Liver (tissue), 9 donors: ENCODE measurements around the gene PLA2G12A. TPM values are rescaled to one million over a fixed set of nuclear protein-coding genes. Genes with fewer than 3 reads are reported as not detected.

Experiments
- DNase-seq: peaks from one replicate; pipeline ENCODE4 v3.0.0-alpha.2; 2017; ENCODE audit warnings: low spot score
- H3K27ac ChIP-seq, 2 donors: one replicate each; pipeline ENCODE4 v1.7.0; 2013; ENCODE audit warnings: inconsistent platforms in 2 of 2, low read length in 2 of 2, control low read depth in 1 of 2, low read depth in 1 of 2, mild to moderate bottlenecking in 1 of 2
- H3K27me3 ChIP-seq, 4 donors: one replicate each; pipeline versions ENCODE4 v1.6.1 to v1.7.0; 2013; ENCODE audit warnings: low read length in 3 of 4, inconsistent platforms in 1 of 4, mild to moderate bottlenecking in 1 of 4, moderate library complexity in 1 of 4; ENCODE audit not compliant: control insufficient read depth in 4 of 4, insufficient read depth in 4 of 4
- H3K36me3 ChIP-seq, 4 donors: one replicate each; pipeline versions ENCODE4 v1.6.1 to v1.7.0; 2013; ENCODE audit warnings: low read length in 3 of 4, mild to moderate bottlenecking in 3 of 4, low read depth in 1 of 4, moderate library complexity in 1 of 4; ENCODE audit not compliant: control insufficient read depth in 4 of 4, insufficient read depth in 3 of 4
- H3K4me1 ChIP-seq, 4 donors: one replicate each; pipeline versions ENCODE4 v1.6.1 to v1.7.0; 2013; ENCODE audit warnings: low read length in 3 of 4, mild to moderate bottlenecking in 3 of 4, moderate library complexity in 1 of 4; ENCODE audit not compliant: control insufficient read depth in 4 of 4, insufficient read depth in 4 of 4
- H3K4me3 ChIP-seq, 3 donors: one replicate each; pipeline versions ENCODE4 v1.6.1 to v1.7.0; 2013; ENCODE audit warnings: low read length in 3 of 3, control low read depth in 1 of 3, low read depth in 1 of 3, mild to moderate bottlenecking in 1 of 3
- H3K9ac ChIP-seq, 2 donors: one replicate each; pipeline ENCODE4 v1.7.0; 2013; ENCODE audit warnings: low read length in 2 of 2, mild to moderate bottlenecking in 2 of 2, moderate library complexity in 2 of 2, control low read depth in 1 of 2, low read depth in 1 of 2
- H3K9me3 ChIP-seq, 4 donors: one replicate each; pipeline versions ENCODE4 v1.6.1 to v1.7.0; 2013; ENCODE audit warnings: low read length in 3 of 4; ENCODE audit not compliant: control insufficient read depth in 4 of 4
- ATF3 ChIP-seq: IDR thresholded peaks from 2 replicates; pipeline ENCODE4 v1.6.1; 2016; ENCODE audit warnings: antibody characterized with exemption
- CTCF ChIP-seq: fragments of 150-350 bp; IDR thresholded peaks from 2 replicates; pipeline ENCODE4 v1.5.1; 2017; ENCODE audit warnings: improper control_type of control experiment, low read depth, low read length; ENCODE audit not compliant: missing input control
- FOXA1 ChIP-seq: IDR thresholded peaks from 2 replicates; pipeline ENCODE4 v1.6.1; 2016; ENCODE audit warnings: antibody characterized with exemption
- GABPA ChIP-seq, 2 donors: IDR thresholded peaks in 1 of 2; conservative IDR thresholded peaks in 1 of 2; 2 replicates each; pipeline ENCODE4 v1.6.1; 2016; ENCODE audit warnings: antibody characterized with exemption in 2 of 2, mild to moderate bottlenecking in 1 of 2, moderate library complexity in 1 of 2
- HNF4G ChIP-seq: IDR thresholded peaks from 2 replicates; pipeline ENCODE4 v1.6.1; 2016; ENCODE audit warnings: antibody characterized with exemption
- JUND ChIP-seq, 2 donors: IDR thresholded peaks; 2 replicates each; pipeline ENCODE4 v1.6.1; 2016; ENCODE audit warnings: antibody characterized with exemption in 2 of 2
- MAX ChIP-seq: IDR thresholded peaks from 2 replicates; pipeline ENCODE4 v1.6.1; 2016; ENCODE audit warnings: antibody characterized with exemption
- NR2F2 ChIP-seq: IDR thresholded peaks from 2 replicates; pipeline ENCODE4 v1.6.1; 2016; ENCODE audit warnings: antibody characterized with exemption
- RAD21 ChIP-seq, 2 donors: IDR thresholded peaks; 2 replicates each; pipeline ENCODE4 v1.6.1; 2016; ENCODE audit warnings: antibody characterized with exemption in 2 of 2, mild to moderate bottlenecking in 2 of 2
- REST ChIP-seq: IDR thresholded peaks from 2 replicates; pipeline ENCODE4 v1.6.1; 2016; ENCODE audit warnings: antibody characterized with exemption, mild to moderate bottlenecking
- RXRA ChIP-seq, 2 donors: IDR thresholded peaks; 2 replicates each; pipeline ENCODE4 v1.6.1; 2017 to 2018; ENCODE audit warnings: antibody characterized with exemption in 2 of 2, mild to moderate bottlenecking in 1 of 2
- TAF1 ChIP-seq: conservative IDR thresholded peaks from 2 replicates; pipeline ENCODE4 v1.6.1; 2016; ENCODE audit warnings: antibody characterized with exemption, mild to moderate bottlenecking
- ZBTB33 ChIP-seq: IDR thresholded peaks from 2 replicates; pipeline ENCODE4 v1.6.1; 2016; ENCODE audit warnings: antibody characterized with exemption
- WGBS: extraction: QIAGEN DNeasy Blood & Tissue Kit; methylation state at CpG from one replicate; pipeline ENCODE4 v1.1.7; 2013; 5-methylcytosine and 5-hydroxymethylcytosine counted together
- polyA plus RNA-seq, 2 donors: library from polyadenylated mRNA; stranded (reverse) in 1 of 2; unstranded in 1 of 2; fragments of 200-250 nt in 1 of 2; fragments of >200 nt in 1 of 2; fragmentation: Nextera tagmentation in 1 of 2; extraction: Ambion mirVana in 1 of 2; gene quantifications; one replicate each; pipeline versions ENCODE4 v1.2.1 to v1.2.3, GENCODE V29; 2013 to 2015
- total RNA-seq, 2 donors: library from RNA; depleted of rRNA; stranded (reverse); fragments of >200 nt; gene quantifications; one replicate each; pipeline ENCODE4 v1.2.3, GENCODE V29; 2014
- donor health status: healthy.
- donor health status: healthy.
- donor health status: healthy.
- donor health status: healthy.
- donor health status: healthy.

The PLA2G12A gene
- total and polyA plus RNA-seq, 4 donors: 11.3 to 57.7 (median 29.4) TPM

- TF ChIP-seq HNF4G (no peak), NR2F2 (no peak)
Measured at GRCh38 chr4:109719604-109720003, 10.3 kb downstream of the PLA2G12A start (continued).

GRCh38 chr4:109718759-109719158, 11.1 kb downstream of the PLA2G12A start:
- no peak for TF ChIP-seq ATF3
- TF ChIP-seq ZBTB33: no peak
- TF ChIP-seq RAD21 (IDR thresholded peaks at IDR 0.05): no peak
- no peak for TF ChIP-seq GABPA (IDR thresholded peaks at IDR 0.05 in 1 of 2, conservative IDR thresholded peaks at IDR 0.05 in 1 of 2)
- DNase-seq: no peak
- Histone ChIP-seq H3K27ac (no peak overlapping the region), H3K36me3 (peaks cover 4 to 21% (median 15%) of the 10 kb centered on the region in 4 donors), H3K4me3 (no peak overlapping the region), H3K27me3 (no peaks in the 10 kb centered on the region), H3K9me3 (no peaks in the 10 kb centered on the region), H3K4me1 (no peaks in the 10 kb centered on the region), H3K9ac (no peak overlapping the region)
- 92% methylated on average over 1 of the region's 1 CpG for WGBS

- H3K36me3 ChIP-seq: peaks cover 6 to 26% (median 24%) of the 10 kb centered on the region in 4 donors
- no peak overlapping the region for H3K27ac ChIP-seq
- no peak for DNase-seq
- H3K27me3 ChIP-seq: no peaks in the 10 kb centered on the region
- TF ChIP-seq RXRA (IDR thresholded peaks at IDR 0.05): no peak
- no peak for TF ChIP-seq GABPA (IDR thresholded peaks at IDR 0.05 in 1 of 2, conservative IDR thresholded peaks at IDR 0.05 in 1 of 2)
- TF ChIP-seq REST: no peak
- H3K4me3 ChIP-seq: no peak overlapping the region
- H3K9me3 ChIP-seq: no peaks in the 10 kb centered on the region
- H3K9ac ChIP-seq: no peak overlapping the region
- no peaks in the 10 kb centered on the region for H3K4me1 ChIP-seq
- WGBS: 92% methylated on average over 3 of the region's 3 CpGs
Measured at GRCh38 chr4:109713500-109713899, 16.4 kb downstream of the PLA2G12A start.

- Histone ChIP-seq H3K27me3 (no peaks in the 10 kb centered on the region), H3K4me1 (peaks cover 0 to 4% (median 2%) of the 10 kb centered on the region in 4 donors), H3K9ac (no peak overlapping the region), H3K27ac (no peak overlapping the region), H3K4me3 (no peak overlapping the region), H3K9me3 (no peaks in the 10 kb centered on the region), H3K36me3 (peaks cover 2 to 16% (median 13%) of the 10 kb centered on the region in 4 donors)
- WGBS: 98% methylated on average over 1 of the region's 1 CpG
- TF ChIP-seq JUND (IDR thresholded peaks at IDR 0.05) (no peak), MAX (no peak), CTCF (no peak), TAF1 (no peak), HNF4G (no peak), FOXA1 (no peak)
- DNase-seq: no peak
Measured at GRCh38 chr4:109708990-109709389, 20.9 kb downstream of the PLA2G12A start.
